PFSK-1 (cell line): ENCODE data around the gene RRAGD.

Experiments used
- FOXP2 ChIP-seq: optimal IDR thresholded peaks from 2 replicates; pipeline ENCODE3; 2011; ENCODE audit warnings: borderline replicate concordance, control low read depth, inconsistent platforms; ENCODE audit not compliant: insufficient read depth; ENCODE audit errors: extremely low read length, extremely low read depth
- POLR2AphosphoS5 ChIP-seq: IDR thresholded peaks from 2 replicates; pipeline ENCODE4 v1.6.1; 2012; ENCODE audit warnings: low read depth, mild to moderate bottlenecking, control low read depth, low read length, moderate library complexity
- REST ChIP-seq, 2 experiments: IDR thresholded peaks; 2 replicates each; pipeline versions ENCODE4 v1.6.1 to v1.8.0; 2011 to 2012; ENCODE audit warnings: low read depth in 2 of 2, low read length in 2 of 2, control low read depth in 1 of 2, inconsistent platforms in 1 of 2, mild to moderate bottlenecking in 1 of 2, moderate library complexity in 1 of 2; ENCODE audit not compliant: insufficient read depth in 1 of 2
- SIN3A ChIP-seq: IDR thresholded peaks from 2 replicates; pipeline ENCODE4 v1.6.1; 2012; ENCODE audit warnings: mild to moderate bottlenecking, low read length, moderate library complexity, borderline replicate concordance; ENCODE audit not compliant: insufficient read depth
- TAF1 ChIP-seq: IDR thresholded peaks from 2 replicates; pipeline ENCODE4 v1.6.1; 2012; ENCODE audit warnings: low read length, control low read depth, borderline replicate concordance; ENCODE audit not compliant: insufficient read depth

GRCh38 chr6:89378628-89379027, 33.4 kb downstream of the RRAGD start:
- TF ChIP-seq REST (IDR thresholded peaks at IDR 0.05; ENCODE audit: insufficient read depth in 1 of 2, low read depth in 2 of 2, low read length in 2 of 2) (no peak), TAF1 (no peak), POLR2AphosphoS5 (no peak), SIN3A (no peak), FOXP2 (no peak)
